Activated CD4-positive, alpha-beta T cell treated with anti-CD3 and anti-CD28 coated beads, Interleukin-2, Interleukin-6, amounts not matched to agents 100 ng/mL and 50 ng/mL, durations not matched to agents 16 hours and 8 hours (primary cell): Measurements from ENCODE around the gene ETV3.
A peak's percentile ranks its signal among the peaks of the same experiment; 100 is the strongest.

Experiments used
- DNase-seq: peaks from one replicate; pipeline ENCODE4 v3.0.0-alpha.2; 2020

ETV3 gene

DNA sequence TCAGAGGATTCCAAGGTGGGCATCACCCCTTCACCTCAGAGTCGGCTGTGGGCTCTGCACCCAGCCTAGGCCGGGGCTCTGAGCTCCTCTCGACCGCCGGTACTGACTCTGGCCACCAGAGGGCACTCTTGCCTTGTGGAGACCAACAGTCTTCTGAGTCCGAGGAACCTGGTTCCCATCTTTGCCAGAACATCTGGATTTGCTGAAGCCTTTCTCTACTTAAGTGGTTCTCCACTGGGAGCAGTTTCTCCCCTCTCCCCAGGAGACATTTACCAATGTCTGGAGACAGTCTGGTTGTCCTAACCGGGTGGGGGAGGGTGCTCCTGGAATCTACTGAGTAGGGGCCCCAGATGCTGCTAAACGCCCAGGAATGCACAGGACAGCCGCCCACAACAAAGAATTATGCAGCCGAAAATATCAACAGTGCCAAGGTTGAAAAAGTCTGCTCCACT lies 48.0 kb downstream of the ETV3 start:
- DNase-seq: peak; percentile 87

DNA sequence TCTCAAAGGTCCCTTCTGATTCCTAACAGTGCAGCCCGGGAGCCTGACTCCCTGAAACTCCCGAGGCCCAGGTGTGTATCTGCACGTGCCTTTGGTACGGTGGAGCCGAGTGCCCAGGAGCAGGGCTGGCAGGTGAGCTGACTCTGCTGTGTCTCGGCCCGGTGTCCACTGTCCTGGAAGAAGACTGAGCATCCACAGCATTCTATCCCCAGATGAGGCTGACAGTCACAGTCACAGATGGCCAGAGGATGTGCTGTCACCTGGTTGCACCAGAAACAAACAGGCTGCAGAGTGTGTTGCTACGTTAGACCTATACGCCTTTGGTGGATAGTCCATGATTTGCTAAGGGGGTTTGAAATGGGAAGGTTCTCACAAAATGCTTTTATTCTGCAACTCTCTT lies 48.4 kb downstream of the ETV3 start:
- DNase-seq: no peak

DNA sequence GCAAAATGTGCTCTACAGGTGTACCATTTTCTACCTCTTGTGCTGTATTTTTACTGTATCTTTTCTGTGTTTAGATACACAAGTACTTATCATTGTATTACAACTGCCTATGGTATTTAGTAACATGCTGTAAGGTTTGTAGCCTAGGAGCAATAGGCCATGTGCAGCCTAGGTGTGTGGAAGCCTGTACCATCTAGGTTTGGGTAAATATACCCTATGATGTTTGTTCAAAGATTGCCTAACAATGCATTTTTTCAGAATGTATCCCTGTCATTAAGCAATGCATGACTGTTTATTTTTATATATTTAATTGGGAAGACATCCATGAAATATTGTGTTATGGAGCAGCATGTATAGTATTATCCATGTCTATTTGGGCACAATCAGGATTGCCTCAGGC lies 49.6 kb downstream of the ETV3 start:
- DNase-seq: no peak

DNA sequence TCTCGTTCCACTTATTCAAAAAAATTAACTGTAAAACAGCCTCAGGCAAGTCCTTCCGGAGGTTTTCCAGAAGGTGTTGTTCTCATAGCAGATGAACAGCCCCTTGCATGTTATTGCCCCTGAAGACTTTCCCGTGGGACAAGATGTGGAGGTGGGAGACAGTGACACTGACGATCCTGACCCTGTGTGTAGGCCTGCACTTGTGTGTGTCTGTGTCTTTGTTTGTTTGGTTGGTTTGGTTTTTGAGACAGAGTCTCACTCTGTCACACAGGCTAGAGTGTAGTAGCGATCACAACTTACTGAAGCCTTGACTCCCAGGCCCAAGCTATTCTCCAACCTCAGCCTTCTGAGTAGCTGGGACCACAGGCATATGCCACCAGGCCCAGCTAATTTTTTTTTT lies 51.2 kb downstream of the ETV3 start:
- DNase-seq: no peak

DNA sequence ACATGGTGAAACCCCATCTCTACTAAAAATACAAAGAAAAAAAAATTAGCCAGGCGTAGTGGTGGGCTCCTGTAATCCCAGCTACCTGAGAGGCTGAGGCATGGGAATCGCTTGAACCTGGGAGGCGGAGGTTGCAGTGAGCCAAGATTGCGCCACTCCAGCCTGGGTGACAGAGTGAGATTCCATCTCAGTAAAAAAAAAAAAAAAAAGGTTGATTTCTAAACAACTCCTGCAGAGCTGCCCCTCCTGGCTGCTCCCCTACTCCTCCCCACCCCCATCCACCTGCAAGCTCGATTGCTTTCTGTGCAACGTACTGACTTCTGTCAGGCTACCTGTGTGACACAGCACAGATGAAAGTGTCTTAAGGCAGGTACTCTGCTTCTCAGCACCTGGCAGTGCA lies 51.9 kb downstream of the ETV3 start:
- no peak for DNase-seq

DNA sequence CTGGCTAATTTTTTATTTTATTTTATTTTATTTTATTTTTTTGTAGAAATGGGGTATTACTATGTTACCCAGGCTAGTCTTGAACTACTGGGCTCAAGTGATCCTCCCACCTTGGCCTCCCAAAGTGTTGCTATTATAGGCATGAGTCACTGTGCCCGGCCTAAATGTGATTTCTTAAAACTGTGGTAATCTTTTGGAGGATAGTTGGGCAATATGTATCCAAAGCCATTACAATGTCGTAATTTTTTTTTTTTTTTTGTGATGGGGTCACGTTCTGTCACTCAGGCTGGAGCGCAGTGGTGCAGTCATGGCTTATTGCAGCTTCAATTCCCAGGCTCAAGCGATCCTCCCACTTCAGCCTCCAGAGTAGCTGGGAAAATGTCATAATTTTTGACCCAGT lies 52.8 kb downstream of the ETV3 start:
- no peak for DNase-seq

DNA sequence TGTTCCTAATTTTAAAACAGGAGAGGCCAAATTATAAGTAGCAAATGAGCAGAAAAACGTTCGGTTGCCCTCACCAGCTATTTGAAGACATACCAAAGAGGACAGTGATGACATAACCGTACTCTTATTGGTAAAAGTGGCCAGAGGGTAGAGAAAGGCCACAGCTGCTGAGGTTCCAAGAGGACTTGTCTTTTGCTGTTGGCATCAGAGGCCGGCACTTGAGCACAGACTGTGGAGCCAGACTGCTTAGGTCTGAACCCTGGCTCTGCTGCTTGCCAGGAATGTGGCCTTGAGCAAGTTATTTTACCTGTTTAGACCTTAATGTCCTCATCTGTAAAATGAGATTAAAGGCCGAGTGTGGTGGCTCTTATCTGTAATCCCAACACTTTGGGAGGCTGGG lies 53.5 kb downstream of the ETV3 start:
- DNase-seq: no peak

DNA sequence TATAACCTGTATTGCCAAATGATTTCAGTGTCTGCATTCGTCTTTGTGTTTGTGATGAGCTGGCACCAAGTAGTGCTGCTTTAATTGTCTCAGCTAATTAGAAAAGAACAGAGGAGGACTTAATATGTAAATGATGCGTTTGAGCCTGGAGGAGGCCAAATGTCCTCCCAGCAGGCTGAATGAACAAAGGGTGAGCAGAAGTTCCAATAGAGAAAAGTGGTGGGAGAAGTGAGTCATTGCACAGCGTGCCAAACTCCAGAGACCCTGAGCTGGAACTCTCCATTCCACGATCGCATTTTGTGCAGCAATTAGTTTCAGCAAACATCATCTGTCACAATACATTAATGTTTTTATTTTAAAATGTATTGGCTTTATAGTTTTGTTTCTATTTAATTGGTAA lies 56.5 kb downstream of the ETV3 start:
- DNase-seq: no peak

DNA sequence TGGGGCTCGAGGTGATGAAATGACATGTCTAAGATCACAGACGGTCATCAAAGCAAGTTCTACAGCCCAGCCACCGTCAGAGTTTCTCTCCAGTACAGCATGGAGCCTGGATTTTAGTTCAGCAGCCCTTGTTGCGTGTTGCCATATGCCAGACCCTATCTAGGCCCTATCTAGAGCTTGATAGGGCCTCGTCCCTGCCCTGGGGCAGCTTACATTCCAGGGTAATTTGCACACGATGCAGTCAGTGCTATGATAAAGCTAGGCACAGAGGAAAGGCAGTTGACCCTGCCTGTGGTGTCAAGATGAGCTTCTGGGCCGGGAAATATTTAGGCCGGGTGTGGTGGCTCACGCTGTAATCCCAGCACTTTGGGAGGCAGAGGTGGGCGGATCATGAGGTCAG lies 57.5 kb downstream of the ETV3 start:
- DNase-seq: no peak

DNA sequence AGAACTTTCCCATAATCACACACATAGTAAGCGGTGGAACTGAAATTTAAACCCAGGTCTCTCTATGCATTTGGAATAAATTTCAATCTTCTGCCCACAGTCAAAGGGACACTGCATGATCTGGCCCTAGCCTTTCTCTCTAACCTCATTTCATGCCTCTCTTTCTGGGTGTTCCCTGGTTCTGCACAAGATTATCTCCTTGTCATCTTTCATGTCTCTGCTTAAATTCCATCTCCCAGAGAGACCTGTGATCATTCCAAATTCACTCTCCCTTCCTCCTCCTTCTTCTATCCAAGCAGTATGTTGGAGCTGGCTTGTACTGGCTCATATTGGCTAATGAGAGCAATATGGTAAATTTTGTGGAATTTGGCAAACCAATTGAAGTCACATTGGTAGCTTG lies 60.8 kb downstream of the ETV3 start:
- DNase-seq: no peak

DNA sequence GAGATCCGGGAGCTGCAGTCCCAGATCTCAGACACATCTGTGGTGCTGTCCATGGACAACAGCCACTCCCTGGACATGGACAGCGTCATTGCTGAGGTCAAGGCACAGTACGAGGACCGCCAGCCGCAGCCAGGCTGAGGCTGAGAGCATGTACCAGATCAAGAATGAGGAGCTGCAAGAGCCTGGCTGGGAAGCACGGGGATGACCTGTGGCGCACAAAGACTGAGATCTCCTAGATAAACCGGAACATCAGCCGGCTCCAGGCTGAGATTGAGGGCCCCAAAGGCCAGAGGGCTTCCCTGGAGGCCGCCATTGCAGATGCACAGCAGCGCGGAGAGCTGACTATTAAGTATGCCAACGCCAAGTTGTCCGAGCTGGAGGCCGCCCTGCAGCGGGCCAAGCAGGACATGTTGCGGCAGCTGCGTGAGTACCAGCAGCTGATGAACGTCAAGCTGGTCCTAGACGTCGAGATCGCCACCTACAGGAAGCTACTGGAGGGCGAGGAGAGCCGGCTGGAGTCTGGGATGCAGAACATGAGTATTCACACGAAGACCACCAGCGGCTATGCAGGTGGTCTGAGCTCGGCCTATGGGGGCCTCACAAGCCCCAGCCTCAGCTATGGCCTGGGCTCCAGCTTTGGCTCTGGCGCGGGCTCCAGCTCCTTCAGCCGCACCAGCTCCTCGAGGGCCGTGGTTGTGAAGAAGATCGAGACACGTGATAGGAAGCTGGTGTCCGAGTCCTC lies 64.1 kb downstream of the ETV3 start:
- peak; percentile 46 for DNase-seq
